Ovary (tissue), 3 donors: ENCODE data around the gene CLTC.

Experiments used
- CTCF ChIP-seq, 3 donors: fragments of 450-650 bp in 2 of 3; fragments of 200-600 bp in 1 of 3; IDR thresholded peaks; one replicate each; pipeline versions ENCODE4 v1.5.1 to v1.8.0; 2016 to 2022; ENCODE audit warnings: antibody characterized with exemption in 3 of 3, mild to moderate bottlenecking in 1 of 3
- POLR2A ChIP-seq: fragments of 450-650 bp; IDR thresholded peaks from one replicate; pipeline ENCODE4 v1.6.1; 2017; ENCODE audit warnings: antibody characterized with exemption, mild to moderate bottlenecking, moderate library complexity
- donor health status: DM: no; HTN: no; CAD: no.

- TF ChIP-seq CTCF (IDR thresholded peaks at IDR 0.05) (no peak), POLR2A (no peak)
These were observed 22.9 kb downstream of the CLTC start for GRCh38 chr17:59642565-59642964.
